A172 (cell line): ENCODE measurements around the gene NT5E. TPM values are rescaled to one million over a fixed set of nuclear protein-coding genes. Genes with fewer than 3 reads are reported as not detected.

Source experiments
- DNase-seq: peaks from one replicate; pipeline ENCODE4 v3.0.0-alpha.2; 2015; ENCODE audit warnings: low spot score
- total RNA-seq: library from RNA; depleted of rRNA; stranded (reverse); fragments of >200 nt; shearing (Covaris generic); gene quantifications from 2 replicates; pipeline ENCODE4 v1.2.3, GENCODE V29; 2014

The NT5E gene
- total RNA-seq, 1 experiment from 2014 or later: 155 TPM

DNA sequence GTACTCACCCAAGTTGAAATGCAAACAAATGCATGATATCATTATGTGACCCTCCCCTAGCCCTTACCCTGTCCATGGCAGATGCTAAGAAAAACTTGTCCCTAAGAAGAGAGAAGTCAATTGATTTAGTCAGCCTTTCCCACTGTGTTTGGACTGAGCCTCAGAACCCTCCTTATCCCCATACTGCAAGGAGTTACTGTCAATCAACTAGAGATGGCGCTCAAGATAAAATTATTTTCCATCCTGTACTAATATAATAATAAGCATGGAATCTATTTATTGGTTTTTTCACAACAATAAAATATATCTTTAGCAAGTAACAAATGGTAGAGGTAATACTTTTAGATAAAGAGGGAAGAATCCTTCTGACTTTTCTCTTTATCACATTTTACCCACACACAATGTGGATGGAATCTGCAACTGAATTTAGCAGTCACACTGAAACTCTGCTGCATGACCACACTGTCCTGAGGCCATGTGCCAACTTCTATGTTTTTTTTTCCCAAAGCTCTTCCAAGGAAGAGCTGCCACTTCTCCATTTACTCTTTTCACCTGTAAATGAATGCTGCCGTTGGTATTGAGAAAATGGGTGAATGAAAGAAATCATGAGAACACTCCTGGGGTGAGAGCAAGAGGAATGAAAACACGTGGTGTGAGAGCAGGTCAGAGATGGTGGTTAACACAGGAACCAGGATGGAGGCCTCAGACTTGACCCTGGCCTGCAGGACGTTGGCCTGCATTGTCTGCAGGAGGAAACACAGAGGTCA, 10.5 kb downstream of the NT5E start:
- no peak for DNase-seq

DNA sequence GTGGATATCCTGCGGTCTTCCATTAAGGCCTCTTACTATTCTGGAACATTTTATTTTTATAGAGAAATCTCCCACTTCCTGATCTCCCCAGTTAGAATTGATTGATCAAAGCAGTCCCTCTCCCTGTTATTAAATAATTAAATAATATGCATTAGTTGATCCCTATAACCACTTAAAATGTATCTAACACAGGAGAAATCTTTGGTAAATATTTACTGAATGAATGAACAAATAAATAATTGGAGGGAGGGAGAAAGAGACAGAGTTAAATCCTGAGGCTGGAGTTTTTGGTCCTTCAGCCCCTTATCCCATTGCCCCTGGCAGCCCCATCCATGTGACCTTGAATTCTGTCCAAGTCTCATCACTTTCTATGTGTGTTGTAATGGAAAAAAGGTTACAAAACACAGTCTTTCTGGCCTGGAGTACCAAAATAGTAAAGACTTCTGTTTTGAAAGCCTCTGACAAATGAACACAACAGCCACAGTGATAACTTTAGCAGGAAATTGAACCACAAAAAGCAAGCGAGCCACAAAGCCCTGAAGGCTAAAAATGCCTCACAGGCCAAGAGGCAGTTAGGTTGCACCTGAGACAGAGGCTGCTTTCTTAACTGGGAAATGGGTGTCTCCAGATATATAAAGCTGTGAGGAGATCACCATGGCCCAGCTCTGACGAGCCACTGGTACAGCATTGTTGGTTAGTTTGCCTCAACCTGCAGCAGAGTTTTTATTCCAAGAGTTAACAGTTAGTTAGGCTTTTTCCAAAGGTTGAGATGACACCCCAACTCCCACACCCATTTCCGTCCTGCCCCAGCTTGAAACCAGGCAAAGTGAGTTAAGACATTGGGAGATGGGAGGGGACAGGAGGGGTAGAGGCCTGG, 11.3 kb downstream of the NT5E start:
- peak; percentile 58 for DNase-seq

DNA sequence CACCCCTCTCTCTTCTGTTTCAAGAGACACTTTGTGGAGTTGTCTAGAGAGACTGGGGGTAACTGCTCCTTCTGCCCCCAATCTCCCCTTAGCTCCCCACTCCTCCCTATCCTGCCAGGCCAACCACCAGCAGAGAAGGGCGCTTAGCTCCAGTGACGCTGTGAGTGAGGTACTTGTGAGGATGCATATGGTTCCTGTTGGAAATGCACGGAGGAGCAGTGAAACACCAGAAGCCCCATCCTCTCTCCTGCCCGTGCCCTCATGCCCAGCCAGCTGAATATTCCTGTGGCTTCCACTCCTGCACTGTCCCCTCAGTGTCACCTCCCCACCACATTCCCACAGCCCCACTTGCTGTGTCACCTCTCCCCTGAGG, 11.9 kb downstream of the NT5E start:
- DNase-seq: no peak

DNA sequence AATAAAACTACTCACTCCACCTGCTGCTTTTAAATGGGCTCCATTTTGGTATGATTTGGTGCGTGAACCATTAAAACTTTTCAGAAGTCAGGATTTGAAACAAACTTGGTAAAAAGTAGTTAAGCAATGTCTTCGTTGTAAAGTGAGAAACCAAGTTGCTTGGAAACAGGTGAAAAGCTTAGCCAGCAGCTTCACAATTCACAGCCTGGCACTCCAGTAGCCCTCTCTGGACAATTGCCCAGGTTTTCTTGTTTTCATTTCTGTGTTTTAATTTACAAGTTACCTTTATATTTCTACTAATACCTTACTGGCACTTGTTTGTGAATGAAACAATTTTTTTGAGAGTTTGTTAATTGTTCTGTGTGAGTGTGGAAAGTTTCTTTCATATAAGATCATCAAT, 12.8 kb downstream of the NT5E start:
- no peak for DNase-seq

DNA sequence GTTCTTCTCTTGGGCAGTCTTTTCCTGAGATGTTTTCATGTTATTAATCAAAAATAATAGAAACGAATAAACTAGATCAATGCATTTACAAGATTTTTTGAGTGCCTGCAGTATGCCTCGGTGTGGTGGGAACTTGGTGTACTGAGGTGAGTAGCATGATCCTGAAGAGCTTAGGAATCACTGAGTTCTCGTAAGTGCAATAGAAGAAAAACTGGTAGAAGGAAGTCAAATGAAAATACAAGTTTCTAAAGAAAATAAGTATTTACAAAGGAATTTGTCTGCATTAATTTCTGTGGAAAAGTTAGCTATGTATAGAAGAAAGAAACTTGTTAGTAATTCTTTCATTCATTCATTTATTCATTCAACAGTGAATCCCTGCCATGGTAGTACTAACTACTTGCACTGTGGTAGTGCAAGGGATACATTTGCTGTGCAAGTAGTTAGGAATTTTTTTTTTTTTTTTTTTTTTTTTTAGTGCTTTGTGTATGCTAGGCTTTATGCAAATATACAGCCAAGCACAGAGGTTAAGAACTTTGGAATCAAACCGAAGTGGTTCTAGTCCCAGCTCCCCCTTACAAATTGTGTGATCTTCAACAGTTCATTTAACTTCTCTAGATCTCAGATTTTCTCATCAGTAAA, 13.9 kb downstream of the NT5E start:
- no peak for DNase-seq

DNA sequence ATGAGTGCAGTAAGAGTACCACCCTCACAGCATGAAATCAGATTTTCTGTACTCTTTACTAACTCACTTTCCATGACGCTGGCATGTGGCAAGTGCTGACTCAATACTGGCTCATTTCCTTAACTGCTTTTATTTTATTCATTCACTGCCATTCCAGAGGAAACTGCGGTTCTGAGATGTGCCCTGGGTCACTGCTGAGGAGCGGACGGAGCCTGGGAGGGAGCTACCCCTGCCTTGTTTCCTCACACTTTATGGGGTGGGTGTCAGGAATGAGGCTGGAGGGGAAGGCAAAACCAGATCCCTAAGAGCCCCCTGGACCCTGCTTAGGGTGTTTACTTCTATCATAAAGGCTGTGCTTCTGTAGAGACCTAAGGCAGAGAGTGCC, 14.4 kb downstream of the NT5E start:
- peak; percentile 98 for DNase-seq

DNA sequence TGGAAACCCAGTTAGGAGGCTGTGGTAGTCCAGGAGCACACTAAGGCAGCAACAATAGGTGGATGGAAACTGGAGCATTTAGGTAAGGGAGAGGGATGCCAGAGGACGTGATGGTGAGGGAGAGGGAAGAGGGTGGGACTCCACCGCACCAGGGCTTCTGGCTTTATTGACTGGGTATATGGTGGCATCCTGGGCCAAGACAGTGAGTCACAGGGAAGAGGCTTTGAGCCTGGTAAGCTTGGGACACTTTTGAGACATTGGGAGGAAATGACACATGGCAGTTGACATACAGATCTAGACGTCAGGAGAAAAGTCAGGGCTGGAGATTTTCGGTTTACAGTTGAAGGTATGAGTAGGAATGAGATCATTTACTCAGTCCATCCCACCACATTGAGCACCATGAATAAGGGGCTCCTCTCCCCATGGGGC, 14.9 kb downstream of the NT5E start:
- peak; percentile 98 for DNase-seq

DNA sequence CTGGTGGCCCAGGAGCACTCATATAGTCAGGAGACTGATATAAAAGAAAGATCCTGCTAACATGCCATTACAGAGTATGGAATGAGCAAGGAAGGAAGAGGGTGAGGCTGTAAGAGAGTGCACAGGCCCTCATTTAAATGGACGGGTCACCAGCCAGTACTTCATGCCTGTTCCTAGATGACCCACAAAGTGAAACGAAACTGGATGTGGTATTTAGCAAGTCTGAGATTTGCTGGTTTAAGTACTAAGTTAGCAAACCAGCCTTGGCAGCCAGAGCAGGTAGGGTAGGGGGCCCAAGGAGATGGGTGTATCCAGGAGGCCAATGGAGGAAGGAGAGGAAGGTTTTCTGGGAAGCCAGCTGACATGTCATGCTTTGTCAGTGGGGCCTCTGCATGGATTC, 15.9 kb downstream of the NT5E start:
- DNase-seq: no peak

DNA sequence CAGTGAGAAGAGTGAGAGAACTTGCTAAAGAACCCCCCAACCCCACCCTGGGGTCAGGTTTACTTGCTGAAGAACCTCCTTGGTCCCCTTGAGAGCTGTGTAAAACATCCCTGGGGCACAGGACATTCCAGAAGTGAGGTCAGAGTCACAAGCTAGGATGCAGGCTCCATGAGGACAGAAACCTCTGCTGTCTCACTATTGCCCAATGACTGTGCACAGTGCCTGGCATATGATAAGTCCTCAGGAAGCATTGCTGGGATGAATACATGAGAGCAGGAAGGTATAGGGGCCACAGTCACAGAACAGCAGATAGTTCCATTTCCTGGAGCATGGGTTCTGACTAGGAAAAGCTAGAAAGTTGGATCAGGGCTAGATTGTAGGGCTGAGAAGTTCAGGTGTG, 18.4 kb downstream of the NT5E start:
- no peak for DNase-seq

DNA sequence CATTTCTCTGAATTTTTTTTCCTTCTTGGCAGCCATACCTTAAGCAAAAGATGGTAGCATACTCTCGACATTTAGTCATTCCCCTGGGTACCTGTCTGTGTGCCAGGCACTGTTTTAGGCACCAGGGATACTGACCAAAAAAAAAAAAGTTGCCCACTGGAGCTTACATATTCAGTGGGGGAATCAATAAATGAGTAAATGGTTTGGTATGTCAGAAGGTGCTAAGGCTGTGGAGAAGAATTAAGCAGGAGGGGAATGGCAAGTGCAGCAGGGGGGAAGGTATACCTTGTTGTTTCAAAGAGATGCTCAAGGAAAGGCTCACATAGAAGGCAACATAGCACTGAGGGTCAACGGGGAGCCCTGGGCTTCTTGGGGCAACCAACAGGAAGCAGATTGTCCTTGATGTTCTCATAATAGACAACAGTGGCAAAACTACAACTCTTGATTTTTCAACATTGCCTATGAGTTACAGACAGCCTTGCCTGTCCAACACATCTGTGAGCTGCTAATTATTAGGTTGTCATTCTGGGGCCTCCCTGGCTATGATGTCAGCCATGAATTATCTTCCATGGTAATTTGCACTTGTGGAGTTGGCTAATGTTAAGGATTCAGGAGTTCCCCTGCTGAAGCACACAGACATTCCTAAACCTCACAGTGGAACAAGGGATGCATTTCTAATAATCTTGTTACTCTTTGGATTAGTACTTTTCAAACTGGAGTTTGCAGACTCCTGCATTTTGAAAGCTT, 19.6 kb downstream of the NT5E start:
- DNase-seq: no peak

DNA sequence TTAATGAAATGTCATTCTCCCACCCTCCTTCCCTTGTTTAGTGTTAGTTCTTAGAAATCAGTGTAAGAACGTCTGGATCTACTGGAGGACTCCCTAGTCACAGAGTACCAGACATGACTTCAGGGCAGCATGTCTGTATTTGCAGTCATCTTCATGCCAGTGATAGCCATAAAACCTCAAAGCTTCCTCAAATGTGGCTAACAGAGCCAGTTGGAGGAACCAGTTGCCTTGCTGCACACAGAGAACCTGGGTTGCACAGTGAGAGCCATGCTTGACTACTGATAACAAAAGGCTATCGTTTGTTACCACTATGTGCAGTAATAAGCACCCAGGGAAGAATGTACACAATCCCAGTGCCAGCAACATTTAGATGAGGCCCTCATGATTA, 20.1 kb downstream of the NT5E start:
- no peak for DNase-seq

DNA sequence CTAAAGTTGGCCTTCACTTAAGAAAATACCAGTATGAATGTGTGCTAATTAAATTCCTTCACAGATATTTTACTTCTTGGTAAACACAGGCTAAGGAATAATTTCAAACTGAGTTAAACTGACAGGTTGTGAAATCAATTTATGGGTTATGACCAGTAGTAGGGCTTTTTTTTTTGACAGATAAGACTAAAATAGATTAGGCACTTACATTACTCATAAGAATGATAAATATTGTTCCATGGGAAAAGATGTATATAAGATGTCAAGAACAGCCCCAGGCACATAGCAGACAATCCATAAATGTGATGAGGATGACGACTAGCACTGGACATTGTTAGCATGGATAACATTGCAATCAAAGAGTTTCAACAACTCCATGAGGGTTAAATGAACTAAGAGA, 22.9 kb downstream of the NT5E start:
- no peak for DNase-seq

DNA sequence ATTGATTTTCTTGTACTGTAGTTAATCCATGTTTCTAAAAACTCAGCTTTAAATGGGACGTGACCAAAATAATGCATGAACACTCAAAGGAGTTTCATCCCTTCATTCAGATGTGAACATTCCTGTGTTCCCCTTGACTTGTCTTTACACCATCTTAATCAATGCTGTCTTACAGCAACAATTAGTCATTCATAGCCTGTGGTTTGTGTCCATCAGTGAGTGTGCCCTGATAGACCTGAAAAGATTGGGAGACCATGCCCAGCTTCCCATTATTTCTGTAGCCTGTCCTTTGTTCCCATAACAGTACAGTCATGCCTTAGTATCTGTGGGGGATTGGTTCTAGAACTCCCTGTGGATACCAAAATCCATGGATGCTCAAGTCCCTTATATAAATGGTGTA, 23.9 kb downstream of the NT5E start:
- no peak for DNase-seq

DNA sequence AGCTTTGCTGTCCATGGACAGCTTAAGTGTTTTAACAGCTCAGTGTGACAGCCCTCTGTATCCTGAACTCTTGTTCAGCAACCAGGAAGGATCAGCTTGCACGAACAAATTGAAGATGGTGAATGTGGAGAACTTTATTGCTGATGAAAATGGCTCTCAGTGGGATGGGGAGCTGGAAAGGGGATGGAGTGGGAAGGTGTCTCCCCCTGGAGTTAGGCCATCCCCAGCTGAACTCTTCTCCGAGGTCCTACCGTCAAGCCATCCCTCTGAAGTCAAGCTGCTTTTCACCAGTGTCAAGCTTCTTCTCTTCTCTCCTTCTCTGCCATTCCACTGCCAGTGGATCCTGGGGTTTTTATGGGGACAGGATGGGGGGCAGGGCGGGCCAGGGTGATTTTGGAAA, 26.6 kb downstream of the NT5E start:
- DNase-seq: no peak

DNA sequence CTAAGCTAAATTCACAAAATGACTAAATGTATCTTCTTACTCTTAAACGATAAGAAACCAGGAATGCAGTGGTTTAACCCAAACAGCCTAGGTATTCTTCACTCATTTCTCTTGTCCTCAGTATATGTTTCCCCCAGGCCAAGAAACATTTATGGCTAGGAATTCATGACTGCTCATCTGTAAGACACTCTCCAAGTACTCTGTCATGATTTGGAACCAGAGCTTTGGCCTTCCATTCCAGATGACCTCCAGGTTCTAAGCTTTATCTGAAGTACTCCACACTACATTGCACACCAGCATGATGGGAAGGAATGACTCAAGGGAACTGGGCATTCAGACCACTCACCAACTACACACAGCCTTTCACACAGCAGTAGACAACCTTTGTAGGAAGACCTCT, 29.3 kb downstream of the NT5E start:
- DNase-seq: no peak

DNA sequence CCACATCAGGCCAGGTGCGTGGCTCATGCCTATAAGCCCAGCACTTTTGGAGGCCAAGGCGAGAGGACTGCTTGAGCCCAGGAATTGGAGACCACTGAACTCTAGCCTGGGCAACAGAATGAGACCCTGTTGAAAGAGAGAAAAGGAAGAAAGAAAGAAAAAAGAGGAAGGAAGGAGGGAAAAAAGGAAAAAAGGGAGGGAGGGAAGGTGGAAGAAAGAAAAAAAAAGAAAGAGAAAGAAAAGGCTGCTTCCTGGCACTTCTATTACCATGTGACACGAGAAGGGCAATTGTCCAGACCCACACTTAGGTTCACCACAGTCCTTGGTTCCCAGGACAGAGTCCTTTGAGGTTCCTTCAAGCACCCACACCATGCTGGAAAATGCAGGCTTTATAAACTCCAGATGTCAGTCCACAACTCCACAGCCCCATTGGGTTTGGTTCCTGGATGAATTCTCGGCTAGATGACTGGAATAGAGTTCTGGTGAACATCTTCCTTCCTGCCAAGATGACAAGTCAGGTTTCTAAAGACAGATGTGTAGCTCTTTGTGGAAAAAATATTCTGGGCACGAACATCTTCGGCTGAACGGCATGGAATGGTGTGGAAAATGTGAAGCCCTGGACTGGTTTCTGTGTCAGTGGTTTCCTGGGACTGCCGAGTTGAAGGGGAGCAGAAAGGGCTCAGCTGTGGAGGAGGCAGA, 32.5 kb downstream of the NT5E start:
- DNase-seq: no peak

DNA sequence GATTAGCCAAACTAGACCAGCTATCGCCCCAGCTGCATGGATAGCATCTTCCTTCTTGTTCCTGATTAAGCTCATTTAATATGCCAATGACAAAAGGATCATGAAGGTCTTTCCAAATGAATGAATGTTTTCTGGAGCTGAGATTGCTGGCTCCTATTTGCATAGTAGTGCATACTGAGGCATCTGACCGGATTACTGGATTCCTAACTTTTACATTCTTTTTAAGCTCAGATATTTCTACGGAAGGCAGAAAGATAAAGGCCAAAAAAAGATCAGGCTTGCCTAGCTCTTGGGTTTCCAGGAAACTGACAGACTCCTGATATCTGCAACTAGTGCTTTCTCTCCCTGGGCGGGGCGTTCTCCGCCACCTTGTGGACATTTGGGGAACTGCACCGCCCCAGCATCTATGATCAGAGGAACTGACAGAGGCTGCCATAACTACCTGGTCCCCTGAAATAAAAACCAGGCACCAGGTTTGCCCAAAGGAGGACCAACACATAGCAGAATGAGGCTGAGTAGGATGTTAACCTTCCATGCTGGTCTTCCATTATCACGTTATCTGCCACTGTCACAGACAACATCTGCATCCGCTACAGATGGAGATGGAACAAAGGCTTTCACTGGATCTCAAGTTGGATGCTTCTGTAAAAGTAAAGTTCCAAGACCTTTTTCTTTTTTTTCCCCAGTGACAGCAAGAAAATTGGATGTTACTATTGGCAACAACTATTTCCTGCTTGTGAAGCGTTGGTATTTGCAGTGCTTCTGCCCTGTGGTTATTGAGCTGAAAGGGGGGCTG, 33.2 kb downstream of the NT5E start:
- peak; percentile 72 for DNase-seq

DNA sequence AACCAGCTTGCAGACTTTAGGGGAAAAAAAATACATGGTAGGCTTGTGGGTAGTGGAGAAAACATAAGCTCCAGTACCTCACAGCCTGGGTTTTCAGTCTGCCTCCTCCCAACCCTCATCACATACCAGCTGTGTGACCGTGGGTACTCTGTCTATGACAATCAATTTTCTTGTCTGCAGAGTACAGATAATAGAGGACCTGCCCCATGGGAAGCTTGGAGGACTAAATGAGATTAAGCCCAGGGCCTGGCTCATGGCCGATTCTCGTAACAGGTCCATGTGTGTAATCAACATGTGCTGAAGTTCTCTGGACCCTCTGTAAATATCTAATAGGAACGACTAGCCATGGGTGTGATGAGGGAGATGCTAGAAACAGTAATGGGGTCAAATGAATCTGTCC, 34.0 kb downstream of the NT5E start:
- no peak for DNase-seq

DNA sequence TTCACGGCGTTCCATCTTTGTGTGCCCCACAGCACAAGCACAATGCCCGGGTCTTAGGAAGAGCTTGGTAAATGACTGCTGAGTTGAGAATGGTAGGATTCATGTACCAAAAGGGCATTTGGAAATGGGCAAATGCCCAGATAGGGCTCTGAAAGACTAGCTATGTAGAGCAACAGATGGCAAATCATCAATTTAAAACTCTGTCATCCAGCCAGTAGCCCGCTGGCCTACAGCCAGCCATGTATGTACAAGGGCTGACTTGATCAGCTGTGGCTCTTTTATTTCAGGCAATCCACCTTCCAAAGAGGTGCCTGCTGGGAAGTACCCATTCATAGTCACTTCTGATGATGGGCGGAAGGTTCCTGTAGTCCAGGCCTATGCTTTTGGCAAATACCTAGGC, 35.1 kb downstream of the NT5E start:
- DNase-seq: no peak

DNA sequence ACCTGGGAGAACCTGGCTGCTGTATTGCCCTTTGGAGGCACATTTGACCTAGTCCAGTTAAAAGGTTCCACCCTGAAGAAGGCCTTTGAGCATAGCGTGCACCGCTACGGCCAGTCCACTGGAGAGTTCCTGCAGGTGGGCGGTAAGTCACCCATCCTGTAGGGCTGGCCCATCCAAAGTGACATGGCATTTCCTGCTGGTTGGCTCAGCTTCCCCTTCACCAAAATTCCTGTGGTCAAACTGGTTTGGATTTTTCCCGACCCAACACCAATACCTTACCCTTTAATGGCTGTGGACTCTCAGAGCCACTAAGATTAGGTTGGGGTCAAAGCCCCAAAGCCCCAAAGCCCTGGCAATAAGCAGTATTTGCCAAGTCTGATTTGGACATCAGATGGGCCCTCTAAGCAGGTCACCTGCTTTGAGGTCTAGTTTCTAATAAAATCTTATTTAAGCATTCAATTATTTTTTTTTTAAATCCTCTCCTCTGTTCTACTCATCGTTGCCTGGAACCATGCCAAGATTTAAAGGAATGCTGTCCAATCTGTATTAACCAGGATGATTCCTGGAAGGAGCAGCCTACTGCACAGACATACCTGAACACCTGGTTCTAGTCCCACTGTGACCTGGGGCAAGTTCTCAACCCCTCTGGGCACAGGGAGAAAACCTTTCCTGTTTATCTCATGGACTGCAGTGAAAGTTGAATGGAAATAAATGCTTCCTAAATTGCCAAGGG, 40.8 kb downstream of the NT5E start:
- peak; percentile 88 for DNase-seq
